Measurements from ENCODE around the gene SASH3.

SASH3 gene

GRCh38 chrX:129804806-129805205, 25.1 kb downstream of the SASH3 start:
- peaks cover 21% of the 10 kb centered on the region for H3K4me1 Mint-ChIP-seq (ENCODE audit: low read depth)
- no peaks in the 10 kb centered on the region for H3K9me3 Mint-ChIP-seq (ENCODE audit: low read depth)
- H3K27me3 Mint-ChIP-seq: no peaks in the 10 kb centered on the region

GRCh38 chrX:129808158-129808828, 28.5 kb downstream of the SASH3 start:
- H3K4me1 Mint-ChIP-seq (ENCODE audit: low read depth): peaks cover 17% of the 10 kb centered on the region
- peaks cover 14% of the 10 kb centered on the region for H3K36me3 Mint-ChIP-seq
- peak overlapping the region; percentile 56 for H3K27ac Mint-ChIP-seq
- H3K9me3 Mint-ChIP-seq (ENCODE audit: low read depth): no peaks in the 10 kb centered on the region
- H3K27me3 Mint-ChIP-seq: no peaks in the 10 kb centered on the region
- no peak overlapping the region for H3K4me3 Mint-ChIP-seq

More at GRCh38 chrX:129804806-129805205, 25.1 kb downstream of the SASH3 start:
- no peak overlapping the region for H3K27ac Mint-ChIP-seq
- peaks cover 8% of the 10 kb centered on the region for H3K36me3 Mint-ChIP-seq
- H3K4me3 Mint-ChIP-seq: no peak overlapping the region

GRCh38 chrX:129808829-129809796, 29.4 kb downstream of the SASH3 start:
- Mint-ChIP-seq H3K4me1 (ENCODE audit: low read depth) (peaks cover 17% of the 10 kb centered on the region), H3K36me3 (peaks cover 11% of the 10 kb centered on the region), H3K9me3 (ENCODE audit: low read depth) (no peaks in the 10 kb centered on the region), H3K4me3 (peak overlapping the region; percentile 4), H3K27me3 (no peaks in the 10 kb centered on the region), H3K27ac (peak overlapping the region; percentile 56)

GRCh38 chrX:129813662-129814368, 34.1 kb downstream of the SASH3 start:
- Mint-ChIP-seq H3K27ac (no peak overlapping the region), H3K27me3 (no peaks in the 10 kb centered on the region), H3K36me3 (peaks cover 14% of the 10 kb centered on the region), H3K4me3 (no peak overlapping the region), H3K9me3 (ENCODE audit: low read depth) (no peaks in the 10 kb centered on the region), H3K4me1 (ENCODE audit: low read depth) (peaks cover 7% of the 10 kb centered on the region)

- Mint-ChIP-seq H3K27me3 (no peaks in the 10 kb centered on the region), H3K36me3 (peaks cover 3% of the 10 kb centered on the region), H3K9me3 (ENCODE audit: low read depth) (no peaks in the 10 kb centered on the region), H3K4me1 (ENCODE audit: low read depth) (peaks cover under 1% of the 10 kb centered on the region), H3K4me3 (no peak overlapping the region), H3K27ac (no peak overlapping the region)
These were observed 38.4 kb downstream of the SASH3 start for GRCh38 chrX:129818123-129818522.

- no peak overlapping the region for H3K27ac Mint-ChIP-seq
- H3K4me1 Mint-ChIP-seq (ENCODE audit: low read depth): peaks cover 18% of the 10 kb centered on the region
- H3K9me3 Mint-ChIP-seq (ENCODE audit: low read depth): no peaks in the 10 kb centered on the region
- no peaks in the 10 kb centered on the region for H3K36me3 Mint-ChIP-seq
- H3K4me3 Mint-ChIP-seq: no peak overlapping the region
- H3K27me3 Mint-ChIP-seq: no peaks in the 10 kb centered on the region
These were observed 43.4 kb downstream of the SASH3 start for GRCh38 chrX:129823115-129823514.

- Mint-ChIP-seq H3K27ac (no peak overlapping the region), H3K27me3 (no peaks in the 10 kb centered on the region), H3K36me3 (peaks cover under 1% of the 10 kb centered on the region), H3K9me3 (ENCODE audit: low read depth) (no peaks in the 10 kb centered on the region), H3K4me1 (ENCODE audit: low read depth) (peaks cover 18% of the 10 kb centered on the region), H3K4me3 (no peak overlapping the region)
These were observed 43.8 kb downstream of the SASH3 start for GRCh38 chrX:129823522-129823921.

- H3K4me3 Mint-ChIP-seq: no peak overlapping the region
- peaks cover 2% of the 10 kb centered on the region for H3K36me3 Mint-ChIP-seq
- no peaks in the 10 kb centered on the region for H3K27me3 Mint-ChIP-seq
- H3K27ac Mint-ChIP-seq: no peak overlapping the region
- no peaks in the 10 kb centered on the region for H3K9me3 Mint-ChIP-seq (ENCODE audit: low read depth)
- H3K4me1 Mint-ChIP-seq (ENCODE audit: low read depth): peaks cover 18% of the 10 kb centered on the region
These were observed 44.9 kb downstream of the SASH3 start for GRCh38 chrX:129824620-129825019.

- no peaks in the 10 kb centered on the region for H3K9me3 Mint-ChIP-seq (ENCODE audit: low read depth)
- no peaks in the 10 kb centered on the region for H3K27me3 Mint-ChIP-seq
- H3K27ac Mint-ChIP-seq: no peak overlapping the region
- H3K4me3 Mint-ChIP-seq: no peak overlapping the region
- peaks cover 18% of the 10 kb centered on the region for H3K4me1 Mint-ChIP-seq (ENCODE audit: low read depth)
- peaks cover 2% of the 10 kb centered on the region for H3K36me3 Mint-ChIP-seq
These were observed 46.2 kb downstream of the SASH3 start for GRCh38 chrX:129825746-129826505.

- peaks cover 11% of the 10 kb centered on the region for H3K4me1 Mint-ChIP-seq (ENCODE audit: low read depth)
- H3K27ac Mint-ChIP-seq: no peak overlapping the region
- no peaks in the 10 kb centered on the region for H3K27me3 Mint-ChIP-seq
- no peak overlapping the region for H3K4me3 Mint-ChIP-seq
- peaks cover 5% of the 10 kb centered on the region for H3K36me3 Mint-ChIP-seq
- H3K9me3 Mint-ChIP-seq (ENCODE audit: low read depth): no peaks in the 10 kb centered on the region
These were observed 50.7 kb downstream of the SASH3 start for GRCh38 chrX:129830494-129830893.

- Mint-ChIP-seq H3K4me1 (ENCODE audit: low read depth) (peaks cover 4% of the 10 kb centered on the region), H3K27ac (no peak overlapping the region), H3K27me3 (no peaks in the 10 kb centered on the region), H3K9me3 (ENCODE audit: low read depth) (no peaks in the 10 kb centered on the region), H3K36me3 (peaks cover 5% of the 10 kb centered on the region), H3K4me3 (no peak overlapping the region)
These were observed 51.5 kb downstream of the SASH3 start for GRCh38 chrX:129831091-129831885.

GRCh38 chrX:129833153-129833990, 53.6 kb downstream of the SASH3 start:
- Mint-ChIP-seq H3K4me1 (ENCODE audit: low read depth) (no peaks in the 10 kb centered on the region), H3K9me3 (ENCODE audit: low read depth) (no peaks in the 10 kb centered on the region), H3K36me3 (peaks cover 5% of the 10 kb centered on the region), H3K27ac (peak overlapping the region; percentile 61), H3K27me3 (no peaks in the 10 kb centered on the region), H3K4me3 (no peak overlapping the region)

- Mint-ChIP-seq H3K27ac (no peak overlapping the region), H3K36me3 (peaks cover 4% of the 10 kb centered on the region), H3K4me1 (ENCODE audit: low read depth) (peaks cover 12% of the 10 kb centered on the region), H3K9me3 (ENCODE audit: low read depth) (no peaks in the 10 kb centered on the region), H3K4me3 (no peak overlapping the region), H3K27me3 (no peaks in the 10 kb centered on the region)
These were observed 57.1 kb downstream of the SASH3 start for GRCh38 chrX:129836827-129837226.
